HepG2 (cell line): ENCODE data around the gene TMEM130. TPM values are rescaled to one million over a fixed set of nuclear protein-coding genes. Genes with fewer than 3 reads are reported as not detected.

ENCODE experiments used
- ATAC-seq: fragments of 200-7000 bp; cut with Tn5 transposase; 3 replicates; pipeline ENCODE4 v1.9.1; 2020; ENCODE audit warnings: mild to moderate bottlenecking, moderate library complexity
- BruUV-seq: library from RNA; stranded (reverse); fragments of 400-500 nt; replicated peaks from 2 replicates; lab custom pipeline; 2021; lab: Mats Ljungman, UMichigan
- CTCF ChIA-PET: fragments of 300-600 bp; formaldehyde crosslinking; extraction: SDS; loops from one replicate; lab custom pipeline; 2021; ENCODE audit warnings: low total read pairs, inconsistent platforms, low intra/inter-chr PET ratio; lab: Yijun Ruan, JAX
- POLR2A ChIA-PET: fragments of 350-600 bp; sonication (Branson Sonifier 250); formaldehyde crosslinking; loops from one replicate; lab custom pipeline; 2020; ENCODE audit warnings: antibody characterized with exemption, inconsistent platforms; lab: Yijun Ruan, JAX
- DNase-seq: peaks from one replicate; pipeline ENCODE4 v3.0.0-alpha.2; 2015; ENCODE audit warnings: low spot score
- FAIRE-seq: peaks from 3 replicates; lab custom pipeline; 2011; peaks lifted over from hg19 to GRCh38; lab: Jason Lieb, UNC
- H2AFZ ChIP-seq: one replicate; pipeline ENCODE4 v1.6.1; 2011; ENCODE audit warnings: low read length, inconsistent platforms
- H3K27ac ChIP-seq: fragments of 300-600 bp; 3 replicates; pipeline ENCODE4 v1.8.0; 2011; ENCODE audit warnings: mixed run types, mild to moderate bottlenecking, mixed read lengths, low read length, inconsistent platforms; ENCODE audit not compliant: insufficient read depth; ENCODE audit errors: extremely low read length
- H3K27me3 ChIP-seq, 2 experiments: fragments of 200-600 bp in 1 of 2; 2 replicates in 1 of 2; 3 replicates in 1 of 2; pipeline versions ENCODE4 v1.6.0 to v1.8.0; 2011; ENCODE audit warnings: low read length in 2 of 2, mild to moderate bottlenecking in 2 of 2, moderate library complexity in 2 of 2, inconsistent platforms in 1 of 2; ENCODE audit not compliant: insufficient read depth in 2 of 2, control insufficient read depth in 1 of 2
- H3K36me3 ChIP-seq, 2 experiments: fragments of 200-600 bp in 1 of 2; replicated peaks in 1 of 2; 2 replicates in 1 of 2; 3 replicates in 1 of 2; pipeline versions ENCODE4 v1.5.1 to v1.8.0; 2011; ENCODE audit warnings: low read length in 2 of 2, inconsistent platforms in 1 of 2; ENCODE audit not compliant: insufficient read depth in 2 of 2, control insufficient read depth in 1 of 2
- H3K4me1 ChIP-seq: 2 replicates; pipeline ENCODE4 v1.5.1; 2012; ENCODE audit warnings: low read length, inconsistent platforms; ENCODE audit not compliant: insufficient read depth
- H3K4me2 ChIP-seq: 2 replicates; pipeline ENCODE4 v1.6.0; 2011; ENCODE audit warnings: low read depth, low read length, inconsistent platforms
- H3K4me3 ChIP-seq, 3 experiments: fragments of 200-600 bp in 1 of 3; sonication (generic), shearing (Covaris generic) in 1 of 3; replicated peaks in 1 of 3; 2 replicates each; pipeline ENCODE4 v1.5.1; 2011 to 2016; ENCODE audit warnings: low read length in 3 of 3, inconsistent platforms in 2 of 3, low read depth in 2 of 3, mild to moderate bottlenecking in 2 of 3, control low read depth in 1 of 3, mixed read lengths in 1 of 3; ENCODE audit not compliant: insufficient read depth in 1 of 3
- H3K79me2 ChIP-seq: one replicate; pipeline ENCODE4 v1.6.1; 2011; ENCODE audit warnings: low read length, inconsistent platforms; ENCODE audit not compliant: insufficient read depth
- H3K9ac ChIP-seq: 2 replicates; pipeline ENCODE4 v1.6.0; 2011; ENCODE audit warnings: mild to moderate bottlenecking, low read depth, low read length, inconsistent platforms; ENCODE audit not compliant: insufficient read depth
- H3K9me3 ChIP-seq: 2 replicates; pipeline ENCODE4 v1.5.1; 2012; ENCODE audit warnings: mild to moderate bottlenecking, low read length
- H4K20me1 ChIP-seq: 2 replicates; pipeline ENCODE4 v1.6.0; 2011; ENCODE audit warnings: inconsistent platforms, mild to moderate bottlenecking, low read length, moderate library complexity; ENCODE audit not compliant: insufficient read depth
- ASH2L ChIP-seq: fragments of 300-600, 200-600 bp; sonication (generic); IDR thresholded peaks from 2 replicates; pipeline ENCODE4 v1.7.0; 2017; ENCODE audit warnings: low read depth, mild to moderate bottlenecking, moderate library complexity, mixed read lengths, low read length; ENCODE audit not compliant: insufficient read length
- CBX5 ChIP-seq: sonication (generic); formaldehyde crosslinking; IDR thresholded peaks from 2 replicates; pipeline ENCODE4 v1.4.0; 2020; ENCODE audit warnings: missing genetic modification reagents, borderline replicate concordance
- HINFP ChIP-seq: sonication (generic); formaldehyde crosslinking; IDR thresholded peaks from 2 replicates; pipeline ENCODE4 v1.4.0; 2020; ENCODE audit warnings: low read depth, mild to moderate bottlenecking, missing genetic modification reagents
- NFIB ChIP-seq: sonication (generic); formaldehyde crosslinking; IDR thresholded peaks from 2 replicates; pipeline ENCODE4 v1.9.0; 2021; ENCODE audit warnings: missing genetic modification reagents, mild to moderate bottlenecking, borderline replicate concordance
- SMAD1 ChIP-seq: sonication (generic); formaldehyde crosslinking; IDR thresholded peaks from 2 replicates; pipeline ENCODE4 v1.4.0; 2020; ENCODE audit warnings: missing genetic modification reagents, low read depth, mild to moderate bottlenecking, borderline replicate concordance
- SP4 ChIP-seq: sonication (generic); formaldehyde crosslinking; IDR thresholded peaks from 2 replicates; pipeline ENCODE4 v1.8.1; 2023; ENCODE audit warnings: mild to moderate bottlenecking, missing genetic modification reagents
- TARDBP ChIP-seq: sonication (generic); formaldehyde crosslinking; IDR thresholded peaks from 2 replicates; pipeline ENCODE4 v1.8.0; 2022; ENCODE audit warnings: mild to moderate bottlenecking, missing genetic modification reagents
- WIZ ChIP-seq: sonication (generic); formaldehyde crosslinking; IDR thresholded peaks from 2 replicates; pipeline ENCODE4 v1.5.1; 2020; ENCODE audit warnings: mild to moderate bottlenecking, missing genetic modification reagents
- YEATS4 ChIP-seq: sonication (generic); formaldehyde crosslinking; IDR thresholded peaks from 2 replicates; pipeline ENCODE4 v1.4.0; 2020; ENCODE audit warnings: missing genetic modification reagents, borderline replicate concordance
- ZNF292 ChIP-seq: sonication (generic); formaldehyde crosslinking; IDR thresholded peaks from 2 replicates; pipeline ENCODE4 v1.8.1; 2022; ENCODE audit warnings: mild to moderate bottlenecking, low read depth, missing genetic modification reagents, borderline replicate concordance
- ZNF557 ChIP-seq: sonication (generic); formaldehyde crosslinking; IDR thresholded peaks from 2 replicates; pipeline ENCODE4 v1.4.0; 2020; ENCODE audit warnings: missing genetic modification reagents
- ZNF562 ChIP-seq: sonication (generic); formaldehyde crosslinking; IDR thresholded peaks from 2 replicates; pipeline ENCODE4 v1.8.0; 2022; ENCODE audit warnings: missing genetic modification reagents, borderline replicate concordance
- ZNF616 ChIP-seq: sonication (generic); formaldehyde crosslinking; IDR thresholded peaks from 2 replicates; pipeline ENCODE4 v1.5.0; 2020; ENCODE audit warnings: low read depth, mild to moderate bottlenecking, missing genetic modification reagents
- ZSCAN30 ChIP-seq: sonication (generic); formaldehyde crosslinking; IDR thresholded peaks from 2 replicates; pipeline ENCODE4 v1.5.0; 2020; ENCODE audit warnings: mild to moderate bottlenecking, missing genetic modification reagents
- WGBS: methylation state at CpG from one replicate; pipeline ENCODE4 v1.1.6; 2017; ENCODE audit warnings: low lambda C conversion rate; 5-methylcytosine and 5-hydroxymethylcytosine counted together
- in situ Hi-C: cut with HindIII; loops from 2 replicates; pipeline ENCODE4 v1.10.0; 2017; ENCODE audit warnings: low pct_unique_long_range_greater_than_20kb; ENCODE audit not compliant: extremely low pct_ligation_motif_present
- intact Hi-C: fragments of 100-400 bp; cut with micrococcal nuclease; formaldehyde crosslinking; loops from one replicate; pipeline ENCODE4 v1.10.0; 2022; ENCODE audit not compliant: unreplicated experiment
- polyA plus RNA-seq, 8 experiments: library from polyadenylated mRNA; depleted of rRNA in 3 of 8; stranded (reverse) in 7 of 8; unstranded in 1 of 8; fragments of >200 nt; fragmentation: Illumina TruSeq in 4 of 8; extraction: Trizol in 4 of 8; gene quantifications; 2 replicates each; pipeline versions ENCODE4 v1.2.1 to v1.2.3, GENCODE V29; 2011 to 2016; ENCODE audit warnings: low read depth in 4 of 8, missing spikeins in 1 of 8, mixed read lengths in 1 of 8; ENCODE audit not compliant: insufficient read depth in 1 of 8
- total RNA-seq, 5 experiments: library from RNA; depleted of rRNA; stranded (reverse); fragments of >200 nt; fragmentation: Illumina TruSeq; extraction: Trizol; gene quantifications; 2 replicates each; pipeline ENCODE4 v1.2.3, GENCODE V29; 2016; ENCODE audit warnings: low read depth in 1 of 5

The TMEM130 gene
- total and polyA plus RNA-seq, 2 of the 13 experiments (the other 11 are each of a cell fraction or from before 2014, with no cell fraction given), result not detected

GRCh38 chr7:98826811-98827231 lies 43.0 kb downstream of the TMEM130 start:
- Histone ChIP-seq H3K79me2 (no peaks in the 10 kb centered on the region), H2AFZ (no peak overlapping the region)
- no TSS peak for BruUV-seq
- POLR2A ChIA-PET, result no interaction called here
- intact Hi-C loops, result no loop called here
- ATAC-seq, result peak; percentile 85
- CTCF ChIA-PET, result no interaction called here
- no peak for TF ChIP-seq ZSCAN30 (CRISPR knock-in tag)
- TF ChIP-seq ZNF557 (CRISPR knock-in tag), result no peak
- TF ChIP-seq WIZ, result no peak
- no peak for TF ChIP-seq YEATS4 (CRISPR knock-in tag)
- TF ChIP-seq SP4, result no peak
- TF ChIP-seq CBX5 (CRISPR knock-in tag), result no peak
- no peak for TF ChIP-seq ZNF562 (CRISPR knock-in tag)
- no peak for TF ChIP-seq ZNF616 (CRISPR knock-in tag)
- no peak for TF ChIP-seq SMAD1 (CRISPR knock-in tag)
- TF ChIP-seq ZNF292 (CRISPR knock-in tag), result no peak
- TF ChIP-seq ASH2L, result no peak
- no peak for TF ChIP-seq HINFP (CRISPR knock-in tag)
- no peak for TF ChIP-seq TARDBP (CRISPR knock-in tag)
- TF ChIP-seq NFIB, result no peak
- TF ChIP-seq, all 625 proteins: peak for 0
- DNase-seq (no peak), FAIRE-seq (no peak)
- no peaks in the 10 kb centered on the region for H4K20me1 ChIP-seq
- H3K4me3 ChIP-seq, result no peak overlapping the region
- peaks cover 0 to 2% of the 10 kb centered on the region in 2 experiments; a peak in 1 of 5 replicates for H3K27me3 ChIP-seq
- no peak overlapping the region for H3K9ac ChIP-seq
- no peak overlapping the region for H3K27ac ChIP-seq
- no peak overlapping the region for H3K4me2 ChIP-seq
- in situ Hi-C loops, result no loop called here
- H3K4me1 ChIP-seq, result no peaks in the 10 kb centered on the region
- no peaks in the 10 kb centered on the region for H3K36me3 ChIP-seq
- H3K9me3 ChIP-seq, result no peaks in the 10 kb centered on the region
- 33% methylated on average over 2 of the region's 13 CpGs for WGBS
